CD4-positive, alpha-beta T cell treated with Interferon alpha-2 for 1 hour (primary cell): Measurements from ENCODE around the gene N4BP2.

Experiments
- DNase-seq, 2 donors: peaks; one replicate each; pipeline ENCODE4 v3.0.0-alpha.2; 2020 to 2022

N4BP2 gene

DNA sequence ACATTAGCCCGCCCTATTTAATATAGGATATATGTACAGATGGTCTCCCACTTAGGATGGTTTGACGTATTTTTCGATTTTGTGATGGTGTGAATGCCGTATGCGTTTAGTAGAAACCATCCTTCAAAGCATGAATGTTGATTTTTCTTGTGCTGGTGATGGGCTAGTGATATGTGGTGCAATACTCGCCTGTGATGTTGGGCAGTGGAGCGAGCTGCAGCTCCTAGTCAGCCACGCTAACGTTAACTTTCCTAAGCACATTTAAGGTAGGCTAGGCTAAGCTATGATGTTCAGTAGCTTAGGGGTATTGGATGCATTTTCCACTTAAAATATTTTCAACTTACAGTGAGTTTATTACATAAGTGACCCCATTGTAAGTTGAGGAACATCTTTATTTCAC lies 103.6 kb downstream of the N4BP2 start:
- DNase-seq = no peak

DNA sequence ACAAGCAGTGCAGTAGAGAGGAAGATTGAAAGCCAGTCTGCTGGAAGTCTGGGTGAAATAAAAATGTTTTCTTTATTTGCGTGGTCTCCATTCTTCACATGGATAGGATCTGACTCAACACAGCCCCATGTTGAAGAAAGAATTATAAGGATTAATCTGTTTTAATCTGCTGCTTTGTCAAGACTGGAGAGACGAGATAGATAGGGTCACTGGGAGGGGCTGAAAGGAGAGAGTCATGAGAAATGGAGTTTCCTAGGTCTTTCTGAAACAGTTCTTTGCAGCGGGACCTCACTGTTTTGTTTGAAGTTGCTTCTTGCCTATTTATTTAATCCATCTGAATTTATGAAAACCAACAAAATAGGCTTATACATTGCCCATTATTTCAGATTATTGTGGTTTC lies 107.8 kb downstream of the N4BP2 start:
- DNase-seq = no peak

- DNase-seq = no peak
Observed at GRCh38 chr4:40165916-40166315, 109.3 kb downstream of the N4BP2 start.

- no peak for DNase-seq
Observed at GRCh38 chr4:40168070-40168469, 111.4 kb downstream of the N4BP2 start.

DNA sequence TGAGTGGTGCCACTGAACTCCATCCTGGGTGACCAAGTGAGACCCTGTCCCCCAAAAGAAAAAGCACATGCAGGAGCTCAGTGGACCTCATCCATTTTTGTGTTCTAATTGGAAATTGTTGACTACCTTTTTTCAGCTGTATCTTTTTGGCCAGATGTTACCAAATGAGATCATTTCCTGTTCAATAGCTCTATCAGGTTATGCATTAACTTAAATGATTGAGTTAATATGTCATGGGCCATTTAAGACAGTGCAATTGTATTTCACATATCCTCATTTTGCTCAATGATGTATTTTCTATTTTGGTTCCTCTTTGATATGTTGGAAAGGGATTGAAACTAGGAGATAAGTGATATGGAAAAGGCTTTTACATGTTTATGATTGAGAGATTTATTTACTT lies 113.9 kb downstream of the N4BP2 start:
- no peak for DNase-seq

DNA sequence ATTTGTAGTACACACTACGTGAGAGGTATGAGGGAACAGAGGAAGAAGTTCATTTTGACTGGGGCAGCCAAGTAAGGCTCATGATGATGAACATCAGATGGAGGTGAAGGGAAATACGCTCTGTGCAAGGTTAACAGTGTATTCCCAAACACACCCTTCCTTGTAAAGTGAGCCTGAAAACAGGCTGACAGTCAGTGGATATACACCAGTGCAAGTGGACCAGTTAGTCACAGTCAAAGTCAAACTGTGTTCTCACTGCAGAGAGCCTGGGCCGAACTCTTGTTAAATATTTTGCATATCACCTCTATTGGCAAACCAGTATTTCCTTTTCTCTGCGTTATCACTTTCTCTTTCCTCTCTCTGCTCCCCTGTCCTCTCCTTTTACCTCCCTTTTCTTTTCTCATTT lies 116.8 kb downstream of the N4BP2 start:
- peak in 1 of 2 donors; percentile 25 for DNase-seq

DNA sequence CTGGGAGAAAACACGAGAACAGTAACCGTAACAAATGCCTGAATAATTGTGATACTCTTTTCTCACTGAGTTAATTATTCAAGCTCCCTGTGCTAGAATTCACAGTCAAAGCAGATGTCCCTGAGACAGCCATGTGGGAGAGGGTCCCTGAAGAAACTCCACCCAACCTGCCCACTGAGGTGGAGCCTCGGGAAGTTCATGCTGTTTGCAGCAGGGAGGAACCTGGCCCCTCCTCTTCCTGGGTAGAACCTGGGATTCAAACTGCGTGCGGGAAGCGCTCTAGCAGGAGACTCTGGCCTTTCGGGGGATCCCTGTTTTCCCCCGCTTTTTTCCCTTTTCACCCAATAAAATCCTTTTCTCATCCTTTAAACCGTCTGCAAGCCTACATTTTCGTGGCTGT lies 120.0 kb downstream of the N4BP2 start:
- DNase-seq = no peak

- no peak for DNase-seq
Observed at GRCh38 chr4:40177591-40177990, 120.9 kb downstream of the N4BP2 start.

DNA sequence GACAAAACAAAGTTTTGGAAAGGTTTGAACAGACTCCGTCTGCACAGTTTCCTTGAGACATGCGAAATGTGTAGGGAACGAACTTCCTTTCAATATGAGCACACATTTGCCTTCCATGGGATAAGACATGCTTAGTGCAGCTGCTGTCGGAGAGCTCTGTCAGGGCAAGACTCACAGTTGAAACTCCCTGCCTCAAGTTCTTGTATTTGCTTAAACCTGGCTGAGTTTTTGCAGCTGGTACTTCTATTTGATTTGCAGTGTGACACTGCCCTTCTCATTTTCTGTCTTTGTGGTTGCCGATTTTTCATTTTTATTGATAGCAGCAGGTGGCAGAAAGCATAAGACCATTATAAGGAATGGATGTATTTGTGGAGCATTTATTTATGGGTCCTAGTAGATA lies 122.0 kb downstream of the N4BP2 start:
- no peak for DNase-seq

DNA sequence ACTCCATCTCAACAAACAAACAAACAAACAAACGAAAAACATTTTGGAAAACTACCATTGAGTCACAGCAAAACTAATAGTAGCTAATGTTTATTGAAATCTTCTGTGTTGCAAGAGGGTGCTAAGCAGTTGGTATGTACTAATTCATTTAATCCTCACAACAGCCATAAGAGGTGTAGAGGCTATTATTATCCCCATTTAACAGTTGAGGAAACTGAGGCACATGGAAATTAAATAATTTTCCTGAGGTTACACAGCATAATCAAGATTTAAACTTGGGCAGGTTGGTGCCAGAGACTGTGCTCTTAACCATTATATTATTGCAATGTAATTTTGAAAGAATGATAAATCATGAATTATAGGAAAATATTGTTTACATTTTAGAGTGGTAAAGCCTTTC lies 122.7 kb downstream of the N4BP2 start:
- no peak for DNase-seq

GRCh38 chr4:40180356-40180755 lies 123.7 kb downstream of the N4BP2 start:
- no peak for DNase-seq

GRCh38 chr4:40182001-40182400 lies 125.4 kb downstream of the N4BP2 start:
- no peak for DNase-seq

DNA sequence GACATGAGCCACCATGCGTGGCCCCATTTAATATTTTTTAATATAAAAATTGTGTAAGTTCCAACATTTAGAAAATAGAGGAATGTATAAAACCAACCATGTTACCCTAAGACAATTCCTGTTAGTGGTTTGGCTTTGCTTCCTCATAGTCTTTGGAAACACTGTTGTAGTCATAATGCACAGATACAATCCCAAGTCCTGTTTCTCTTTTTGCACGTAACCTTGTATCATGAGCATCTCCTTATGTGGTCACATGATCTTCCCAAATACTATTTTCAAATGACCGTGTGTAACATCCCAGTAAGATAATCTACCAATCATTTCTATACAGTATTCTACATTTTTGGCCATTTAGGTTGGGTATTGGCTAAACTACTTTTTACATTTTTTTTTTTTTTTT lies 126.3 kb downstream of the N4BP2 start:
- no peak for DNase-seq

DNA sequence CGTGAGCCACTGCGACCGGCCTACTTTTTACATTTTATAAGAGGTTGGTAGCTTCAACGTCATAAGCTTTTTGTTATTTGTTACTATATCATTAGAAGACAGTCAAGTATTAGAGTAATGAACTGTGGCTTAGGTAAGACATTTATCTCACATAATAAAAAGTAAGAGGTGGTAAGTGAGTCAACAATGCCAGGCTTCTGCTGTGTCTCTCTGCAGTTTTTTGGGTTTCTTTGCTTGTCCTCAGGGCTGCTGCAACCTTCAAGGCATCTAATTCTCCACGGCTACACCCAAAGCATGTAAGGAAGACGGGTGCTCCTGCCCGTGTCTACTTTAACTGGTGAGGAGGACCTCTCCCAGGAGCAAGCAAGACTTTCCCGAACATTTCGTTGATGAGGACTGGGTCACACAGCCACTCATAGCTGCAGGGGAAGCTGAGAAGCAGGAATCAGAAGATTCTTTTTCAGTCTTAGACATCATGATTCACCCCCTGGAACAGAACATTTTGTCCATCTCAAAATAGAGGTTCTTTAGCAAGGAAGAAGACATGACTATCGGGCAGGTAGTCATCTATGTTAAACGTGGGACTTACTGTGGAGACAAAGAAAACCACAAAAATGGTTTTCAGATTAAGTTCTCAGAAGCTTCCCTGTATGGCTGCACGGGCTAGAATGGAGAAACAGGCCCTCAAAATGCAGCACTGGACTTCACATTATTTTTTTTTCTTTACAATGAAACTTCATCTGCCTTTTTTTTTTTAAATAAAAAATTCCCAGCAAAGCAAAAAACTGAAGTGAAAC lies 127.2 kb downstream of the N4BP2 start:
- no peak for DNase-seq

- DNase-seq = no peak
Observed at GRCh38 chr4:40185830-40186664, 129.4 kb downstream of the N4BP2 start.

GRCh38 chr4:40186665-40187014 lies 130.0 kb downstream of the N4BP2 start:
- no peak for DNase-seq

DNA sequence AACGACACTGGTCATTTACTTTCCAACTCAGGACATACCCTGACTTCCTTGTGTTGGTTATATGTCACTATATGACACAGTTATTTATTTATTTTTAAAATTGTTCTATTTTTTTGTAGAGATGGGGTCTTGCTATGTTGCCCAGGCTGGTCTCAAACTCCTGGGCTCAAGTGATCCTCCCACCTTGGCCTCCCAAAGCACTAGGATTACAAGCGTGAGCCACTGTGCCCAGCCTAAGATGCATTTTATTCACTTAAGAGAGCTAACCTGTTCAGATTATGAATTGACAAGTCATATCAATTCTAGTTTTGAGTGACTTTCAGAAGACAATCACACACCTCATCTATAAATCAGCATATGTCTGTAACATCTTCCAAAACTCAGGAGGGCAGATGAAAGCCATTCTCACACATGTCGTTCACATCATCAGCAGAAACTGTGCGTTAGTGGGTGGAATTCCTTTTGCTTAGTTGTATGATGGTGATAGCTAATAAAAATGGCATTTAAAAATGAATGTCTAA lies 130.8 kb downstream of the N4BP2 start:
- DNase-seq = no peak

GRCh38 chr4:40190019-40190418 lies 133.4 kb downstream of the N4BP2 start:
- no peak for DNase-seq

DNA sequence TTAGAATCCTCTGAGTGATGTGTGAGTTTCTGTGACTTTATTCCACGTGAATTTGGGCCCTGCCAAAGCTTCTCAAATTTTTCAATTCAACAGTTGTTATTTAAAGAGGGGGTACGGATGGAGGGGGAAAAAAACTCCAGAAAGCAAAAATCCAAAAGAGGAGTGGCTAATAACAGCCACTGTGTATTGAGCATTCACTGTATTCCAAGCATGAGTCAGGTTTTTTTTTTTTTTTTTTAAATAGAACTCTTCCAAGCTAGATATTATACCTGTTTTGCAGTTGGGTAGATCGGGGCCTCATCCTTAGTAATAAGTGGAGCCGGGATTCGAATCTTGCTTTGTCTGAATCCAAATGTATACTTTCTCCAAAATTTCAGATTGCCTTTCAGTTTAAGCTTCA lies 133.8 kb downstream of the N4BP2 start:
- no peak for DNase-seq

- DNase-seq = peak in 1 of 2 donors; percentile 29
Observed at GRCh38 chr4:40190880-40191815, 134.5 kb downstream of the N4BP2 start.

GRCh38 chr4:40192114-40193015 lies 135.7 kb downstream of the N4BP2 start:
- no peak for DNase-seq
